ENCODE results near the gene TRRAP. TPM values are rescaled to one million over a fixed set of nuclear protein-coding genes. Genes with fewer than 3 reads are reported as not detected.

Gene TRRAP
- total RNA-seq, 1 donor from 2014 or later: 66.9 TPM

- no peak for TF ChIP-seq CTCF (conservative IDR thresholded peaks at IDR 0.05)
- H3K27ac Mint-ChIP-seq (ENCODE audit: unreplicated experiment): no peak overlapping the region
- H3K27me3 Mint-ChIP-seq (ENCODE audit: low read depth): no peaks in the 10 kb centered on the region
- no peak for DNase-seq (ENCODE audit: low read depth, low spot score)
- no peaks in the 10 kb centered on the region for H3K9me3 Mint-ChIP-seq
- no peak overlapping the region for H3K4me3 Mint-ChIP-seq
- H3K36me3 Mint-ChIP-seq (ENCODE audit: low read depth): peaks cover 37% of the 10 kb centered on the region
- no peaks in the 10 kb centered on the region for H3K4me1 Mint-ChIP-seq
Measured at GRCh38 chr7:99014113-99014985, 136.0 kb downstream of the TRRAP start.

GRCh38 chr7:99016196-99016595 lies 137.9 kb downstream of the TRRAP start:
- Mint-ChIP-seq H3K4me3 (no peak overlapping the region), H3K27me3 (ENCODE audit: low read depth) (no peaks in the 10 kb centered on the region), H3K27ac (ENCODE audit: unreplicated experiment) (no peak overlapping the region), H3K36me3 (ENCODE audit: low read depth) (peaks cover 35% of the 10 kb centered on the region), H3K4me1 (no peaks in the 10 kb centered on the region), H3K9me3 (no peaks in the 10 kb centered on the region)
- DNase-seq (ENCODE audit: low read depth, low spot score): no peak
- TF ChIP-seq CTCF (conservative IDR thresholded peaks at IDR 0.05): no peak

- no peaks in the 10 kb centered on the region for H3K27me3 Mint-ChIP-seq (ENCODE audit: low read depth)
- no peak for TF ChIP-seq CTCF (conservative IDR thresholded peaks at IDR 0.05)
- no peak for DNase-seq (ENCODE audit: low read depth, low spot score)
- no peak overlapping the region for H3K4me3 Mint-ChIP-seq
- H3K36me3 Mint-ChIP-seq (ENCODE audit: low read depth): peaks cover 37% of the 10 kb centered on the region
- no peaks in the 10 kb centered on the region for H3K9me3 Mint-ChIP-seq
- H3K4me1 Mint-ChIP-seq: no peaks in the 10 kb centered on the region
- H3K27ac Mint-ChIP-seq (ENCODE audit: unreplicated experiment): no peak overlapping the region
Measured at GRCh38 chr7:99019523-99020412, 141.4 kb downstream of the TRRAP start.

GRCh38 chr7:99020413-99020715 lies 142.0 kb downstream of the TRRAP start:
- Mint-ChIP-seq H3K4me1 (no peaks in the 10 kb centered on the region), H3K27me3 (ENCODE audit: low read depth) (no peaks in the 10 kb centered on the region), H3K9me3 (no peaks in the 10 kb centered on the region), H3K4me3 (no peak overlapping the region), H3K36me3 (ENCODE audit: low read depth) (peaks cover 33% of the 10 kb centered on the region), H3K27ac (ENCODE audit: unreplicated experiment) (no peak overlapping the region)
- DNase-seq (ENCODE audit: low read depth, low spot score): no peak
- no peak for TF ChIP-seq CTCF (conservative IDR thresholded peaks at IDR 0.05)

GRCh38 chr7:99021941-99022560 lies 143.7 kb downstream of the TRRAP start:
- H3K27ac Mint-ChIP-seq (ENCODE audit: unreplicated experiment): peak overlapping the region; percentile 40
- no peak for DNase-seq (ENCODE audit: low read depth, low spot score)
- no peaks in the 10 kb centered on the region for H3K9me3 Mint-ChIP-seq
- H3K36me3 Mint-ChIP-seq (ENCODE audit: low read depth): peaks cover 19% of the 10 kb centered on the region
- no peak for TF ChIP-seq CTCF (conservative IDR thresholded peaks at IDR 0.05)
- H3K27me3 Mint-ChIP-seq (ENCODE audit: low read depth): no peaks in the 10 kb centered on the region
- no peak overlapping the region for H3K4me3 Mint-ChIP-seq
- H3K4me1 Mint-ChIP-seq: peaks cover under 1% of the 10 kb centered on the region
